Measurements from ENCODE around the gene BRAT1.
A peak's percentile ranks its signal among the peaks of the same experiment; 100 is the strongest.

Gene BRAT1

DNA sequence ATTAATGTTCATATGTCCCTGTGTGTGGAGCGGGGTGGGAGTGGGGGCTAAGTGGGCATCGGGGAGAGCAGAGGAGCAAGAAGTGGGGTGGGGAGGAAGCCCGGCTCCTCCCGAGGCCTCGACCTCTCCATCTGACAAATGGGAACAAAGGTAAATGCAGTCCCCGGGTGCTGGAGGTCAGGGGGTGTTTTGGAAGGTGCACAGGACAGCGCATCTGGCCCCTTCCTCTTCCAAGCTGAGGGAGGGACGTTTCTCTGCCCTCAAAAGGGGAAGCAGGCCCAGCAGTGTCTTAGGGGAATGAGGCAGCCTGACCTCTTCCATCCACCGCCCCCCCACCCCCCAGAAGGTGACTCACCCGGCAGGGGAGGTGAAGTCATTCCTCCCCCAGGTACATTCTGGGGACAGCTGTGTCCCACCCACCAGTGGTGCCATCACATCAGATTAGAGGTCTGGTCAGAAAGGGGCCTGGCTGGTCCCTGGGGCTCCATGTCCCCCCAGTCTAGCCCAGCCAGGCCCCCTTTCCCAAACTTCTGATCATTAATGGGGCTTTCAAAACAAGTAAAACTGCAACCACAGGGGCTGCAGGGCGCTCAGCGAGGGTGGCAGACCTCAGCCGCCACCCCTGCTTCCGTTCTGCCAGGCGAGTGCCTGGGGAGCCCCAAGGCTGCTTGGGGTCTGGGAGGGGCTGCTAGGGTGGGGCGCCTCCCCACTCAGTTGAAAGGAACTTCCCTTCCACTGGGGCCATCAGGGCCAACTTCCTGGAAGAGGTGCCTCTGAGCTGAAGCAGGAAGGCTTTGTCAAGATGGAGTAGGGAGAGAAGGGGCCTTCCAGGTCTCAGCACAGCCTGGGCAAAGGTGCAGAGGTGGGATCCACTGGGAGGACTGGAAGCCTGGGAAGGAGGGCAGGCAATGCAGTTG is 25.0 kb downstream of the BRAT1 start:
- Histone ChIP-seq H3K9me3 (ENCODE audit: severe bottlenecking) (no peaks in the 10 kb centered on the region), H3K27me3 (ENCODE audit: insufficient read depth, low read depth, severe bottlenecking) (no peaks in the 10 kb centered on the region), H3K36me3 (peaks cover 36% of the 10 kb centered on the region), H3K27ac (no peak overlapping the region), H3K4me3 (ENCODE audit: low read depth, low read length) (no peak overlapping the region)
- TF ChIP-seq, protein P1, sequence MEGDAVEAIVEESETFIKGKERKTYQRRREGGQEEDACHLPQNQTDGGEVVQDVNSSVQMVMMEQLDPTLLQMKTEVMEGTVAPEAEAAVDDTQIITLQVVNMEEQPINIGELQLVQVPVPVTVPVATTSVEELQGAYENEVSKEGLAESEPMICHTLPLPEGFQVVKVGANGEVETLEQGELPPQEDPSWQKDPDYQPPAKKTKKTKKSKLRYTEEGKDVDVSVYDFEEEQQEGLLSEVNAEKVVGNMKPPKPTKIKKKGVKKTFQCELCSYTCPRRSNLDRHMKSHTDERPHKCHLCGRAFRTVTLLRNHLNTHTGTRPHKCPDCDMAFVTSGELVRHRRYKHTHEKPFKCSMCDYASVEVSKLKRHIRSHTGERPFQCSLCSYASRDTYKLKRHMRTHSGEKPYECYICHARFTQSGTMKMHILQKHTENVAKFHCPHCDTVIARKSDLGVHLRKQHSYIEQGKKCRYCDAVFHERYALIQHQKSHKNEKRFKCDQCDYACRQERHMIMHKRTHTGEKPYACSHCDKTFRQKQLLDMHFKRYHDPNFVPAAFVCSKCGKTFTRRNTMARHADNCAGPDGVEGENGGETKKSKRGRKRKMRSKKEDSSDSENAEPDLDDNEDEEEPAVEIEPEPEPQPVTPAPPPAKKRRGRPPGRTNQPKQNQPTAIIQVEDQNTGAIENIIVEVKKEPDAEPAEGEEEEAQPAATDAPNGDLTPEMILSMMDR (IDR thresholded peaks at IDR 0.05; ENCODE audit: low read depth, low read length) = no peak
- DNase-seq = no peak

DNA sequence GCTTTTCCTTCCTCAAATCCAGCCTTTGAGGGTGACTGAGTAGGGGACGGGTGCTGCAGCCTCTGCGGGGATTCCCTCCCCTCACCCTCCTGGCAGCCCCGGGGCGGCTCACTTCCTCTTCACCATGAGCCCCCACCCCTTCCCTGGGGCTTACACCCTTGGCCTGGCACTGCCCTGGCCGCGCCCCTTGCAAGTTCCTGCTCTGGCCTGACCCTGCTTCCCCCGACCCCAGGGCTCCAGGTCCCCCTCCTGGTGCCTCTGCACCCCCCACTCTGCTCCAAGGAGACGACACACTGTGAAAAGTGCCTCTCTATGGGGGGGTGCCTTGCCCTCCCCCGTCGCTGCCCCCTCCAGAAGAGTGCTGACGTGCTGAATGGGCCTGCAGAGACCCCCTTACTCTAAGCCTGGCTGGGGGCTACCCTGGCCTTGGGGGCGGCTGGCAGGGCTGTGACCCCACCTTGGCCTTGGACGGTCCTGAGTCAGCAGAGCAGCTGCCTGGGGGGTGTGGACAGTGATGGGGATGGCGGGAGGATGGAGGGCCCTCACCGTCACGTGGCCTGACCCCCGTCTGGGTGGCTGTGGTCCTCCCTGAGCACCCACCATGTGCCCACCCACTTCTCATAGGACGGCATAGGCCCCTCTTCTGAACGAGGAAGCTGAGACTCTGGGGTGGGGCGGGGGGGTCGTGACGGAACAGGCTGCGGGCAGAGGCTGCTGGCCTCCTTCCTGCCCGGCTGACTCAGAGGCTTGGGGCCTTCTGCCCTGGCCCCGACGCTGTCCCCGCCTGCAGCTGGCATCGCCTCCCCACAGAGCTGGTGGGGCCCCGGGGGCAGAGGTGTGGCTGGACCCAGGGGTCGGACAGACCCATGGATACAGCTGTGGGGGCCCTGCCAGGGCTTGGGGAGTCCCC is 25.9 kb downstream of the BRAT1 start:
- DNase-seq = no peak
- peaks cover 44% of the 10 kb centered on the region for H3K36me3 ChIP-seq
- no peaks in the 10 kb centered on the region for H3K27me3 ChIP-seq (ENCODE audit: insufficient read depth, low read depth, severe bottlenecking)
- TF ChIP-seq, protein P1 (IDR thresholded peaks at IDR 0.05; ENCODE audit: low read depth, low read length) = no peak
- no peak overlapping the region for H3K27ac ChIP-seq
- no peaks in the 10 kb centered on the region for H3K9me3 ChIP-seq (ENCODE audit: severe bottlenecking)
- H3K4me3 ChIP-seq (ENCODE audit: low read depth, low read length) = no peak overlapping the region

DNA sequence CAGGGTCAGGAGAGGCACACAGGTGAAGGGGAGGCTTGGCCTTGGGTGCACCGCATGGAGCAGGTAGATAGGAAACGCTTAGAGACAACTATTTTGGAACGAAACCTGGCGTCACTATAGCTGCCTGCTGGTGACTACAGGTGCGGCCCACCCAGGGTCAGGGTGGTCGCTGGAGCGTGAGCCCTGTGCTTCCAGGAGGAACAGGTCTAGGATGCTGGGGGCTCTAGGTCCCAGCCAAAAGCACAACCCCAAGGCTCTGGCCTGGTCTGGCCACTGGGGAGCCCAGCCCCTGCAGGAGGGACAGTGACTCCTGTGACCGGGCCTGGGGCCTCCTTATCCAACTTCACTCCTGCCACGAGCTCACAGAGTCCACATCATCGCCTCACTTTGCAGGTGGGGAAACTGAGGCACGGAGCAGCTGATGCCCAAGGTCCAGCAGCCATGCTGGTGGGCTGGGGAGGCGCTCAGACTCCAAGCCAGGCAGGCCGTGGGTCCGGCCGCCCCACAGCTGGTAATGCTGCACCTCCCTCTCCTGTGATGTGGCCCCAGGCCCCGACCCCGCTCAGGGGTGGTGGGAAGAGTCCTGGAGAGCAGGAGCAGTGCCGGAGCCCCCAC is 26.7 kb downstream of the BRAT1 start:
- TF ChIP-seq, protein P1 (IDR thresholded peaks at IDR 0.05; ENCODE audit: low read depth, low read length) = no peak
- H3K27me3 ChIP-seq (ENCODE audit: insufficient read depth, low read depth, severe bottlenecking) = no peaks in the 10 kb centered on the region
- no peak overlapping the region for H3K4me3 ChIP-seq (ENCODE audit: low read depth, low read length)
- peaks cover 45% of the 10 kb centered on the region for H3K36me3 ChIP-seq
- no peak overlapping the region for H3K27ac ChIP-seq
- no peaks in the 10 kb centered on the region for H3K9me3 ChIP-seq (ENCODE audit: severe bottlenecking)
- DNase-seq = no peak

DNA sequence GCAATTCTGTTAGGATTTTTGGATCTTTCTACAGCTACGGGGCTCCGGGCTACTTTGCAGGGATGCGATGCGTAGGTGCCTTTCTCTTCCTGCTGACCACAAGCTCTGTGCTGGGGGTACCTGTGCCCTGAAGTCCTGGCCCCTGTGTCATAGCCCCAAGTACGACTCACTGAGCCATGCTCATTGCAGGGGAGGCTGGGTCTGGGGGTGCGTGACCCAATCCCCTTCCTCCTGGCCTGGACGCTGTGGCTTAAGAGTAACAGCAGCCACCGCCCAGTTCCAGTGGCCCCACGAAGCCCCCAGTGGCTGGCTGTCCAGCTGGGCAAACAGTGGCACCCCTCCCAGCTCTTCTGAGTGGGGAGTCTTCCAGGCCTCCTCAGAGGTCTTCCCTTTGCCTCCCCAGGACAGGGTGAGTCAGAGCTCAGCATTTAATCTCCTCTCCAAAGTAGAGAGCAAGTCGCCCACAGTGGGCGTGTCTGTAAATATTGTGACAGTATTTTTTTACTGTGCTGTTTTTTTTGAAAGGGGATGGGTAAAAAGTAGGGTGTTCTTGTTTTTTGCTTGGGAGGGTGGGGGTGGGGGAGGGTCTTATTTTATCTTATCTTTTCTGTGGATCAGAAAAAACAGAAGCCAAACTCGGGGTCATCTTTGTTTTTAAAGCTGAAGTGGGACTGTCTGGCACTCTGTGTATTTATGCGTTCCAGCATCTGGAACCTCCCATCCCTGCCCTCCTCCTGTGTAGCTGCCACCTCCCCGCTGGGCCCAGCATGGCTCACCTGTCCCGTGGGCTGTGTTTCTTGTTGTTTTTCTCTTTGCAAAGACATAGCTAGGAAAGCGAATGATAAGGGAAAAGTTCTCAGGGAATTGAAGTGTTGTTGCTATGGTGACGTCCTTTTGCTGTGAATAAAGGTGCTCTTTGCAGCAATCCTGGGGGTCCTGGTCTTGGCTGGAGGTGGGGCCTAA is 27.5 kb downstream of the BRAT1 start:
- Histone ChIP-seq H3K36me3 (peaks cover 47% of the 10 kb centered on the region), H3K9me3 (ENCODE audit: severe bottlenecking) (no peaks in the 10 kb centered on the region), H3K4me3 (ENCODE audit: low read depth, low read length) (no peak overlapping the region), H3K27ac (peak overlapping the region; percentile 19), H3K27me3 (ENCODE audit: insufficient read depth, low read depth, severe bottlenecking) (no peaks in the 10 kb centered on the region)
- TF ChIP-seq, protein P1 (IDR thresholded peaks at IDR 0.05; ENCODE audit: low read depth, low read length) = no peak
- DNase-seq = no peak
